ENCODE results near the gene LGALS7B.
"Not testable (repeated sequence)": the region's sequence is repeated elsewhere in the genome, so short reads cannot be mapped to it uniquely, and the experiment has no call there.

LGALS7B gene

GRCh38 chr19:38770228-38770948, 18.6 kb upstream of the LGALS7B start:
- DNase-seq = not testable (repeated sequence)

DNA sequence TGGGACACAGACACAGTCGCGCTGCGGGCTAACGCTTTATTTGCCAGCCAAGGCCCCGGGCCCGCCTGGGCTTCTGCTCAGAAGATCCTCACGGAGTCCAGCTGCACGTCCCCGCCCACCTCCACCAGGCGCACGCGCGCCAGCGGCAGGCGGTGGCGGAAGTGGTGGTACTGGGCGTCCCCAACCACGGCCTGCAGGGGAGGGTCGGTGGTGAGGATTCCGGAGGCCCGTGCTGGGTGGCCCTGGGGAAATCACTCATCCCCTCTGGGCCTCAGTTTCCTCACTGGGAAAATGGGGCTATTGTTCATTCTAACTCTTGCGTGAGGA, 18.1 kb upstream of the LGALS7B start:
- not testable (repeated sequence) for DNase-seq

GRCh38 chr19:38771569-38771968, 17.4 kb upstream of the LGALS7B start:
- not testable (repeated sequence) for DNase-seq

GRCh38 chr19:38773469-38774177, 15.4 kb upstream of the LGALS7B start, which contains the start of gene LGALS7:
Gene LGALS7, minus strand, starts transcription at chr19:38773517. Its CDS starts 25 bp downstream, at chr19:38773492.
- DNase-seq = no peak

DNA sequence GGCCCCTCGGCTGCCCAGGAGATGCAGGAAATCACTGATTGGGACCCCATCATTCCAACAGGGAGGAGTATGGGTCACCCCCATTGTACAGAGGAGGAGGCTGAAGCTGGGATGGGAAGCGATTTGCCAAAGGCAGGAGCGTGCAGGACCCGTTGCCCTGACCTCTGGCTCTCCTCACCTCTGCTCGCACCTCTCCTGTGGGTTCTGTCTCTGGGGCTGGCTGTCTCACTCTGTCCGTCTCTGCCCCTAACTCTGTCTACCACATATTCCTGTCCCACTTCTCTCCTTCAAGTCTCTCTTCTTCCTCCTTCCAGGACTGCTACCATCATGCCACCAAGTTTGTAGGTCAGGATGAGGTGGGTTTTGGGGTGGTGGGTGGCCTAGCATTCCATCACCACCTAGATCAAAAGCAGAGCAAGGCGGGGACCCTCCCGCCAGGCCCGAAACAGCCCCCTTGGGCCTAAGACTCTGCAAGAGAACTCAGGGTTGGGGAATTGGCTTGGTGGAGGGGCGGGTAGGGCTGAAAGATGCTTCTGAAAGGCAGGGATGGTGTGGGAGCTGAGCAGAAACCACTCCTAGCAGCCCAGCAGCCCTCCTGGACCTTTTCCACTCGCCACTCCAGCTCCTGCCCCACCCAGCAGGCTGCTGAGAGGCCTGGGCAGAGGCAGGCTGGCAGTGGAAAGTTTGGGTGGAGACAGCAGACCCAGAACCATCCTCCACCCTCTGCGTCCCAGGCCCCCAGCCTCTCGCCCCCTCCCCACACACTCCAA, 14.6 kb upstream of the LGALS7B start:
- DNase-seq = no peak

GRCh38 chr19:38778733-38779132, 10.3 kb upstream of the LGALS7B start:
- no peak for DNase-seq

DNA sequence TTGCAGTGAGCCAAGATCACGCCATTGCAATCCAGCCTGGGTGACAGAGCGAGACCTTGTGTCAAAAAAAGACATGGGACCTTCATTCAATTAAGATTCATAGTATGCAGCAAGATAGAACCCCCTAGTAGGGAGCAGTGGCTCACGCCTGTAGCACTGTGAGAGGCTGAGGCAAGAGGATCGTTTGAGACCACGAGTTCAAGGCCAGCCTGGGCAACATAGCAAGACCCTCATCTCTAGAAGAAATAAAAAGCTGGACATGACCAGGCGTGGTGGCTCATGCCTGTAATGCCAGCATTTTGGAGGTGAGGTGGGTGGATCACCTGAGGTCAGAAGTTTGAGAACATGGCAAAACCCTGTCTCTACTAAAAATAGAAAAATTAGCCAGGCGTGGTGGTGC, 8.6 kb upstream of the LGALS7B start:
- no peak for DNase-seq

GRCh38 chr19:38781058-38781457, 7.9 kb upstream of the LGALS7B start:
- DNase-seq = no peak

DNA sequence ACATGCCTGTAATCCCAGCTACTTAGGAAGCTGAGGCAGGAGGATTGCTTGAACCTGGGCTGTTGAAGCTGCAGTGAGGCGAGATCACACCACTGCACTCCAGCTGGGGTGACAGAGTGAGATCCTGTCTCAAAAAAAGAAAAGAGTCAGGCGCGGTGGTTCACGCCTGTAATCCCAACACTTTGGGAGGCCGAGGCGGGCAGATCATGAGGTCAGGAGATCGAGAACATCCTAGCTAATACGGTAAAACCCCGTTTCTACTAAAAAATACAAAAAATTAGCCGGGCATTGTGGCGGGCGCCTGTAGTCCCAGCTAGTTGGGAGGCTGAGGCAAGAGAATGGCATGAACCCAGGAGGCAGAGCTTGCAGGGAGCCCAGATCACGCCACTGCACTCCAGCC, 6.8 kb upstream of the LGALS7B start:
- DNase-seq = not testable (repeated sequence)

DNA sequence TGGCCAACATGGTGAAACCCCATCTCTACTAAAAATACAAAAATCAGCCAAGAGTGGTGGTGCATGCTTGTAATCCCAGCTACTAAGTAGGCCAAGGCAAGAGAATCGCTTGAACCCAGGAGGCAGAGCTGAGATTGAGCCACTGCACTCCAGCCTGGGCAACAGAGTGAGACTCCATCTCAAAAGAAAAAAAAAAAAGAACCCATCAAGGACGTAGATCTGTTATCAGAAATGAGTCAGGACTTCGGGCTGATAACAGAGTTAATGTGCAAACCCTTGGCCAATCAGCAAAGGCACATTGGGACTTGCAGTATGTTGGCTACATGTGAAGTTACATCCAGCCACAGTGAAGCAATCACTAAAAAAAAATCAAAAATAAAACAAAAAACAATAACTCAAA, 4.8 kb upstream of the LGALS7B start:
- no peak for DNase-seq

- DNase-seq = no peak
These were observed 3.8 kb upstream of the LGALS7B start for GRCh38 chr19:38785187-38785699.

DNA sequence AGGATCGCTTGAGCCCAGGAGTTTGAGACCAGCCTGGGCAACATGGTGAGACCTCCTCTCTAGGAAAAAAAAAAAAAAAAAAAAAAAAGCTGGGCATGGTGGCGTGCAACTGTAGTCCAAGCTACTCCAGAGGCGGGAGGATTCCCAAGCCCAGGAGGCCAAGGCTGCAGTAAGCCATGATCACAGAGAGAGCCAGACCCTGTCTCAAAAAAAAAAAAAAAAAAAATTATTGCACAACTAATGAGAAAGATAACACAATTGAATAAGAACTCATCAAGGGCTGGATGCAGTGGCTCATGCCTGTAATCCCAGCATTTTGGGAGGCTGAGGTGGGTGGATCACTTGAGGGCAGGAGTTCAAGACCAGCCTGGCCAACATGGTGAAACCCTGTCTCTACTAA, 2.9 kb upstream of the LGALS7B start:
- not testable (repeated sequence) for DNase-seq

DNA sequence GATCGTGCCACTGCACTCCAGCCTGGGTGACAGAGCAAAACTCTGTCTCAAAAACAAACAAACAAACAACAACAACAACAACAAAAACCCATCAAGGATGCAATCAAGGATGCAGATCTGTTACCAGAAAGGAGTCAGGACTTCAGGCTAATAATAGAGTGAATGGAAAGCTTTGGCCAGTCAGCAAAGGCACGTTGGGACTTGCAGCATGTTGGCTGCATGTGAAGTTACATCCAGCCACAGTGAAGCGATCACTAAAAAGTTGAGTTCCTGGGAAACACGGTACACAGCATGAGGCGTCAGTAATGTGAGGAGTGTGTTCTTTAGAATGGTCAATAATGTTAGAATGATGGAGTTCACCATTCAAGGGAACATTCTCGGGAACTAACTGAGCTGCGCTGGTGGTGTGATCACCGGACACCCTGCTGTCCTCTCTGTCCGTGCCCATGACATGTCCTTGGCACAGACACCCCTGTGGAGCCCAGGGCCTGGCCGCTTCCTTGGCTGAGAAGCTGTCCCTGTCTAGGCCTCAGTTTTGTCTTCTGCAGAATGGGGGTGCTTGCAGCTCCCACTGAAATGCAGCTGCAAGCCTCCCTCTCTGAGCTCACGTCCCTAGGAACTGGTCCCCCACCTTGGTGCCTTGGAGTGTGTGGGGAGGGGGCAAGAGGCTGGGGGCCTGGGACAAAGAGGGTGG, 2.3 kb upstream of the LGALS7B start:
- no peak for DNase-seq

GRCh38 chr19:38790507-38791403, 1.8 kb downstream of the LGALS7B start:
- DNase-seq = not testable (repeated sequence)

GRCh38 chr19:38791451-38792064, 2.6 kb downstream of the LGALS7B start:
- DNase-seq = not testable (repeated sequence)

GRCh38 chr19:38792250-38793111, 3.5 kb downstream of the LGALS7B start:
- DNase-seq = peak; percentile 27

DNA sequence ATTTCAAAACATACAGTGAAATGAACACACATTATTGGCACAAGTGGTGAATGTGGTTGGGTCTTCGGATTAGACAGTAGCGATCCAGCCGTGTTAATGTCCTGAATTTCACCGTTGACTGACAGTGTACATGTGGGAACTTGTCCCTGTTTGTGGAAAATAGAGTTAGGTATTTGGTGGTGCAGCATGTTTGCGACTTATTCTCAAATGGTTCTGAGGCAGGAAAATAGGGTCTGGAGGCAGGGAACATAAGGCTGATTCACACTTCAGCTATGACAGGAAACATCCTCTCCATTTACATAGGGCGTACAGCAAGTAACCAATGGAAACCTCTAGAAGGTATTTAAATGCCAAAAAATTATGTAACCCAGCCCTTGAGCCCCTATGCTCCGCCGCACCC, 4.2 kb downstream of the LGALS7B start:
- DNase-seq = no peak

DNA sequence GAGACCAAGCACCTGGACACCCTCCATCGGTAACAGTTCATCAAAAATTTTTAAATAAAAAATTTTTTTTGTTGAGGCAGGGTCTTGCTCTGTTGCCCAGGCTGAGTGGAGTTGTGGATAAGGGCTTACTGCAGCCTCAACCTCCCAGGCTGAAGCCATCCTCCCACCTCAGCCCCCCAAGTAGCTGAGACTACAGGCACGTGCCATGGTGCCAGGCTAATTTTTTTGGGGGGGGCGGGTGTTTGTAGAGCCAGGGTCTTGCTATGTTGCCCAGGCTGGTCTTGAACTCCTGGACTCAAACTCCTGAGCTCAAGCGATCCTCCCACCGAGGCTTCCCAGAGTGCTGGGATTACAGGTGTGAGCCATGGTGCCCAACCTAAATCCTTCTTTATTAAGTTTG, 4.7 kb downstream of the LGALS7B start:
- DNase-seq = no peak

DNA sequence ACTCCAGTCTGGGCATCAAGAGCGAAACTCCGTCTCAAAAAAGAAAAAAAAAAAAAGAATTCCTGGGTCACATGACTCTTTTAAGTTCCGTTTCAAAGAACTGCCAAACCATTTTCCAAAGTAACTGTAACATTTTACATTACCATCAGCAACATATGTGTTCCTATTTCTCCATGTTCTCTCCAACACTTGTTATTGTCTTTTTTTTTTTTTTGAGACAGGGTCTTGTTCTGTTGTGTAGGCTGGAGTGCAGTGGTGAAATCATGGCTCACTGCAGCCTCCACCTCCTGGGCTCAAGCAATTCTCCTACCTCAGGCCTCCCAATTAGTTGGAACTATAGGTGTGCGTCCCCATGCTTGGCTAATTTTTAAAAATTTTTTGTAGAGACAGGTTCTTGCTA, 6.5 kb downstream of the LGALS7B start:
- no peak for DNase-seq

GRCh38 chr19:38796154-38796553, 7.2 kb downstream of the LGALS7B start:
- DNase-seq = no peak

Data from stimulated activated CD4-positive, alpha-beta T cell treated with anti-CD3 and anti-CD28 coated beads, Interleukin-1b, Interleukin-23, amount 100 ng/mL, for 48 hours (primary cell).